ENCODE measurements around the gene SMG9. TPM values are rescaled to one million over a fixed set of nuclear protein-coding genes. Genes with fewer than 3 reads are reported as not detected.

The SMG9 gene
- total and polyA plus RNA-seq, 2 of the 13 experiments (the other 11 are each of a cell fraction or from before 2014, with no cell fraction given): 16.1 to 18.7 TPM

DNA sequence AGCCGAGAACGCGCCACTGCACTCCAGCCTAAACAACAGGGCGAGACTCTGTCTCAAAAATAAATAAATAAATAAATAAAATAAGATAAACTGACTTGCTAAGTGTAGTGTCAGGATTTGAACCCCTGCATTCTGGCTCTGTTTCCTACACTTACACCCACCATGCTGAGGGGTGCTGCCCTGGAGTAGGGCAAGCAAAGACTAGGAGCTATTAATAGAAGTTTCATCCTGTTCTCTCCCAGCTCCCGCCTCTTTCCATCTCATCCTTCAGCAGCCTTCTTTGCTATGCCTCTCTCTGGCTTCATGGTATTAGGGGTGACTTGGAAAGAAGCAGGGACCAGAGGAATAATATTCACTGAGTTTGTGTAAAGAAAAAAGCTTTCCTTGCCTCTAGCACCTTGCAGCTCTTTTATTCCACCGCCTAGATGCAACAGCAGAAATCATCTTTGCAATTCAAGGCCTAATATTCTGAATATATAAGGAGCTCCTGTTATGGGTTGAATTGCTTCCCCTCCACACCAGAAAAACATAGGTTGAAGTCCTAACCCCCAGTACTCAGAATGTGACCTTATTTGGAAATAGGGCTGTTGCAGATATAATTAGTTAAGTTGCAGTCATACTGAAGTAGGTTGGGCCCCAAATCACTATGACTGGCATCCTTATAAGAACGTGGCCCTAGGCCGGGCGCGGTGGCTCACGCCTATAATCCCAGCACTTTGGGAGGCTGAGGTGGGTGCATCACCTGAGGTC is 76.1 kb downstream of the SMG9 start:
- Histone ChIP-seq H3K27ac (ENCODE audit: extremely low read length, insufficient read depth, low read length) (no peak overlapping the region), H2AFZ (ENCODE audit: low read length) (no peak overlapping the region), H3K27me3 (ENCODE audit: control insufficient read depth in 1 of 2, insufficient read depth in 2 of 2, low read length in 2 of 2) (peaks cover 0 to 7% of the 10 kb centered on the region in 2 experiments; a peak in 3 of 5 replicates), H3K79me2 (ENCODE audit: insufficient read depth, low read length) (no peaks in the 10 kb centered on the region), H3K9me3 (ENCODE audit: low read length) (no peaks in the 10 kb centered on the region), H3K36me3 (replicated peaks in 1 of 2; ENCODE audit: control insufficient read depth in 1 of 2, insufficient read depth in 2 of 2, low read length in 2 of 2) (no peaks in the 10 kb centered on the region), H3K4me1 (ENCODE audit: insufficient read depth, low read length) (0 out of 2 replicates have a peak, but pooled peaks cover 9% of the 10 kb centered on the region), H3K4me3 (replicated peaks in 1 of 3; ENCODE audit: insufficient read depth in 1 of 3, low read depth in 2 of 3, low read length in 3 of 3) (no peak overlapping the region), H4K20me1 (ENCODE audit: insufficient read depth, low read length) (no peaks in the 10 kb centered on the region), H3K9ac (ENCODE audit: insufficient read depth, low read depth, low read length) (no peak overlapping the region), H3K4me2 (ENCODE audit: low read depth, low read length) (no peak overlapping the region)
- CTCF ChIA-PET (ENCODE audit: low intra/inter-chr PET ratio, low total read pairs): no interaction called here
- no peak for DNase-seq (ENCODE audit: low spot score)
- BruUV-seq (replicated peaks): no TSS peak
- POLR2A ChIA-PET: interaction anchor here (0.6 to 1.9 kb wide), 2 partner anchors 10 to 46 kb away, joined by 4 to 7 read pairs; no protein-coding TSS in a partner anchor
- no peak for FAIRE-seq
- intact Hi-C loops (cut with micrococcal nuclease; ENCODE audit: unreplicated experiment) (no loop called here), in situ Hi-C loops (cut with HindIII; ENCODE audit: extremely low pct_ligation_motif_present, low pct_unique_long_range_greater_than_20kb) (no loop called here)
- WGBS (ENCODE audit: low lambda C conversion rate): 77% methylated on average over 11 of the region's 11 CpGs
- no peak for ATAC-seq
- TF ChIP-seq HNF4G (IDR thresholded peaks at IDR 0.05; ENCODE audit: borderline replicate concordance, low read depth, low read length): no peak
- TF ChIP-seq HNF4G (CRISPR knock-in tag; IDR thresholded peaks at IDR 0.05; ENCODE audit: borderline replicate concordance, low read depth): no peak
- TF ChIP-seq, protein P1, sequence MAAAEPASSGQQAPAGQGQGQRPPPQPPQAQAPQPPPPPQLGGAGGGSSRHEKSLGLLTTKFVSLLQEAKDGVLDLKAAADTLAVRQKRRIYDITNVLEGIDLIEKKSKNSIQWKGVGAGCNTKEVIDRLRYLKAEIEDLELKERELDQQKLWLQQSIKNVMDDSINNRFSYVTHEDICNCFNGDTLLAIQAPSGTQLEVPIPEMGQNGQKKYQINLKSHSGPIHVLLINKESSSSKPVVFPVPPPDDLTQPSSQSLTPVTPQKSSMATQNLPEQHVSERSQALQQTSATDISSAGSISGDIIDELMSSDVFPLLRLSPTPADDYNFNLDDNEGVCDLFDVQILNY (CRISPR knock-in tag; conservative IDR thresholded peaks at IDR 0.05): no peak
- TF ChIP-seq, protein P2, sequence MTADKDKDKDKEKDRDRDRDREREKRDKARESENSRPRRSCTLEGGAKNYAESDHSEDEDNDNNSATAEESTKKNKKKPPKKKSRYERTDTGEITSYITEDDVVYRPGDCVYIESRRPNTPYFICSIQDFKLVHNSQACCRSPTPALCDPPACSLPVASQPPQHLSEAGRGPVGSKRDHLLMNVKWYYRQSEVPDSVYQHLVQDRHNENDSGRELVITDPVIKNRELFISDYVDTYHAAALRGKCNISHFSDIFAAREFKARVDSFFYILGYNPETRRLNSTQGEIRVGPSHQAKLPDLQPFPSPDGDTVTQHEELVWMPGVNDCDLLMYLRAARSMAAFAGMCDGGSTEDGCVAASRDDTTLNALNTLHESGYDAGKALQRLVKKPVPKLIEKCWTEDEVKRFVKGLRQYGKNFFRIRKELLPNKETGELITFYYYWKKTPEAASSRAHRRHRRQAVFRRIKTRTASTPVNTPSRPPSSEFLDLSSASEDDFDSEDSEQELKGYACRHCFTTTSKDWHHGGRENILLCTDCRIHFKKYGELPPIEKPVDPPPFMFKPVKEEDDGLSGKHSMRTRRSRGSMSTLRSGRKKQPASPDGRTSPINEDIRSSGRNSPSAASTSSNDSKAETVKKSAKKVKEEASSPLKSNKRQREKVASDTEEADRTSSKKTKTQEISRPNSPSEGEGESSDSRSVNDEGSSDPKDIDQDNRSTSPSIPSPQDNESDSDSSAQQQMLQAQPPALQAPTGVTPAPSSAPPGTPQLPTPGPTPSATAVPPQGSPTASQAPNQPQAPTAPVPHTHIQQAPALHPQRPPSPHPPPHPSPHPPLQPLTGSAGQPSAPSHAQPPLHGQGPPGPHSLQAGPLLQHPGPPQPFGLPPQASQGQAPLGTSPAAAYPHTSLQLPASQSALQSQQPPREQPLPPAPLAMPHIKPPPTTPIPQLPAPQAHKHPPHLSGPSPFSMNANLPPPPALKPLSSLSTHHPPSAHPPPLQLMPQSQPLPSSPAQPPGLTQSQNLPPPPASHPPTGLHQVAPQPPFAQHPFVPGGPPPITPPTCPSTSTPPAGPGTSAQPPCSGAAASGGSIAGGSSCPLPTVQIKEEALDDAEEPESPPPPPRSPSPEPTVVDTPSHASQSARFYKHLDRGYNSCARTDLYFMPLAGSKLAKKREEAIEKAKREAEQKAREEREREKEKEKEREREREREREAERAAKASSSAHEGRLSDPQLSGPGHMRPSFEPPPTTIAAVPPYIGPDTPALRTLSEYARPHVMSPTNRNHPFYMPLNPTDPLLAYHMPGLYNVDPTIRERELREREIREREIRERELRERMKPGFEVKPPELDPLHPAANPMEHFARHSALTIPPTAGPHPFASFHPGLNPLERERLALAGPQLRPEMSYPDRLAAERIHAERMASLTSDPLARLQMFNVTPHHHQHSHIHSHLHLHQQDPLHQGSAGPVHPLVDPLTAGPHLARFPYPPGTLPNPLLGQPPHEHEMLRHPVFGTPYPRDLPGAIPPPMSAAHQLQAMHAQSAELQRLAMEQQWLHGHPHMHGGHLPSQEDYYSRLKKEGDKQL (CRISPR knock-in tag; IDR thresholded peaks at IDR 0.05; ENCODE audit: low read depth): no peak
- TF ChIP-seq SOX13 (IDR thresholded peaks at IDR 0.05): no peak
- no peak for TF ChIP-seq SOX13 (CRISPR knock-in tag; conservative IDR thresholded peaks at IDR 0.05 in 1 of 2, IDR thresholded peaks at IDR 0.05 in 1 of 2)
- TF ChIP-seq, protein P3, sequence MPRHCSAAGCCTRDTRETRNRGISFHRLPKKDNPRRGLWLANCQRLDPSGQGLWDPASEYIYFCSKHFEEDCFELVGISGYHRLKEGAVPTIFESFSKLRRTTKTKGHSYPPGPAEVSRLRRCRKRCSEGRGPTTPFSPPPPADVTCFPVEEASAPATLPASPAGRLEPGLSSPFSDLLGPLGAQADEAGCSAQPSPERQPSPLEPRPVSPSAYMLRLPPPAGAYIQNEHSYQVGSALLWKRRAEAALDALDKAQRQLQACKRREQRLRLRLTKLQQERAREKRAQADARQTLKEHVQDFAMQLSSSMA (CRISPR knock-in tag; IDR thresholded peaks at IDR 0.05): no peak
- TF ChIP-seq ZNF430 (CRISPR knock-in tag; IDR thresholded peaks at IDR 0.05): no peak
- TF ChIP-seq ZNF354B (CRISPR knock-in tag; IDR thresholded peaks at IDR 0.05): no peak
- TF ChIP-seq, protein P4, sequence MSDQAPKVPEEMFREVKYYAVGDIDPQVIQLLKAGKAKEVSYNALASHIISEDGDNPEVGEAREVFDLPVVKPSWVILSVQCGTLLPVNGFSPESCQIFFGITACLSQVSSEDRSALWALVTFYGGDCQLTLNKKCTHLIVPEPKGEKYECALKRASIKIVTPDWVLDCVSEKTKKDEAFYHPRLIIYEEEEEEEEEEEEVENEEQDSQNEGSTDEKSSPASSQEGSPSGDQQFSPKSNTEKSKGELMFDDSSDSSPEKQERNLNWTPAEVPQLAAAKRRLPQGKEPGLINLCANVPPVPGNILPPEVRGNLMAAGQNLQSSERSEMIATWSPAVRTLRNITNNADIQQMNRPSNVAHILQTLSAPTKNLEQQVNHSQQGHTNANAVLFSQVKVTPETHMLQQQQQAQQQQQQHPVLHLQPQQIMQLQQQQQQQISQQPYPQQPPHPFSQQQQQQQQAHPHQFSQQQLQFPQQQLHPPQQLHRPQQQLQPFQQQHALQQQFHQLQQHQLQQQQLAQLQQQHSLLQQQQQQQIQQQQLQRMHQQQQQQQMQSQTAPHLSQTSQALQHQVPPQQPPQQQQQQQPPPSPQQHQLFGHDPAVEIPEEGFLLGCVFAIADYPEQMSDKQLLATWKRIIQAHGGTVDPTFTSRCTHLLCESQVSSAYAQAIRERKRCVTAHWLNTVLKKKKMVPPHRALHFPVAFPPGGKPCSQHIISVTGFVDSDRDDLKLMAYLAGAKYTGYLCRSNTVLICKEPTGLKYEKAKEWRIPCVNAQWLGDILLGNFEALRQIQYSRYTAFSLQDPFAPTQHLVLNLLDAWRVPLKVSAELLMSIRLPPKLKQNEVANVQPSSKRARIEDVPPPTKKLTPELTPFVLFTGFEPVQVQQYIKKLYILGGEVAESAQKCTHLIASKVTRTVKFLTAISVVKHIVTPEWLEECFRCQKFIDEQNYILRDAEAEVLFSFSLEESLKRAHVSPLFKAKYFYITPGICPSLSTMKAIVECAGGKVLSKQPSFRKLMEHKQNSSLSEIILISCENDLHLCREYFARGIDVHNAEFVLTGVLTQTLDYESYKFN (CRISPR knock-in tag; conservative IDR thresholded peaks at IDR 0.05): no peak
- TF ChIP-seq FOXA1 (IDR thresholded peaks at IDR 0.05): no peak
- TF ChIP-seq FOXA1 (CRISPR knock-in tag; IDR thresholded peaks at IDR 0.05): no peak
- no peak for TF ChIP-seq ZNF558 (CRISPR knock-in tag; IDR thresholded peaks at IDR 0.05; ENCODE audit: borderline replicate concordance)

Data from HepG2 (cell line).